OCI-LY1 (cell line): ENCODE results near the gene SLC39A8.

Experiments
- EZH2 ChIP-seq: fragments of 200-600 bp; sonication (generic), shearing (Covaris generic); IDR thresholded peaks from 2 replicates; pipeline ENCODE4 v1.8.0; 2017; ENCODE audit warnings: borderline replicate concordance, mixed run types, mild to moderate bottlenecking, antibody characterized with exemption, low read length, moderate library complexity, mixed read lengths
- TF ChIP-seq, protein P1 (sequence below): fragments of 200-600 bp; sonication (generic), shearing (Covaris generic); IDR thresholded peaks from 2 replicates; pipeline ENCODE4 v1.5.1; 2017; ENCODE audit warnings: mild to moderate bottlenecking, antibody characterized with exemption, low read length, moderate library complexity, mixed read lengths

GRCh38 chr4:102312417-102312816, 32.9 kb downstream of the SLC39A8 start:
- TF ChIP-seq EZH2 = no peak
- TF ChIP-seq, protein P1, sequence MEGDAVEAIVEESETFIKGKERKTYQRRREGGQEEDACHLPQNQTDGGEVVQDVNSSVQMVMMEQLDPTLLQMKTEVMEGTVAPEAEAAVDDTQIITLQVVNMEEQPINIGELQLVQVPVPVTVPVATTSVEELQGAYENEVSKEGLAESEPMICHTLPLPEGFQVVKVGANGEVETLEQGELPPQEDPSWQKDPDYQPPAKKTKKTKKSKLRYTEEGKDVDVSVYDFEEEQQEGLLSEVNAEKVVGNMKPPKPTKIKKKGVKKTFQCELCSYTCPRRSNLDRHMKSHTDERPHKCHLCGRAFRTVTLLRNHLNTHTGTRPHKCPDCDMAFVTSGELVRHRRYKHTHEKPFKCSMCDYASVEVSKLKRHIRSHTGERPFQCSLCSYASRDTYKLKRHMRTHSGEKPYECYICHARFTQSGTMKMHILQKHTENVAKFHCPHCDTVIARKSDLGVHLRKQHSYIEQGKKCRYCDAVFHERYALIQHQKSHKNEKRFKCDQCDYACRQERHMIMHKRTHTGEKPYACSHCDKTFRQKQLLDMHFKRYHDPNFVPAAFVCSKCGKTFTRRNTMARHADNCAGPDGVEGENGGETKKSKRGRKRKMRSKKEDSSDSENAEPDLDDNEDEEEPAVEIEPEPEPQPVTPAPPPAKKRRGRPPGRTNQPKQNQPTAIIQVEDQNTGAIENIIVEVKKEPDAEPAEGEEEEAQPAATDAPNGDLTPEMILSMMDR = no peak
